Measurements from ENCODE around the gene UBASH3A.

The UBASH3A gene

GRCh38 chr21:42366292-42367010, 37.3 kb upstream of the UBASH3A start, which contains the start of gene TFF1:
TFF1 (minus strand) TSS chr21:42366535; CDS start chr21:42366495, 40 bp downstream.
- H3K4me3 ChIP-seq (replicated peaks; ENCODE audit: low read depth, low read length) = no peak within 1 kb of the TSS
- no peak for DNase-seq (ENCODE audit: low read depth)
- TF ChIP-seq, protein P1, sequence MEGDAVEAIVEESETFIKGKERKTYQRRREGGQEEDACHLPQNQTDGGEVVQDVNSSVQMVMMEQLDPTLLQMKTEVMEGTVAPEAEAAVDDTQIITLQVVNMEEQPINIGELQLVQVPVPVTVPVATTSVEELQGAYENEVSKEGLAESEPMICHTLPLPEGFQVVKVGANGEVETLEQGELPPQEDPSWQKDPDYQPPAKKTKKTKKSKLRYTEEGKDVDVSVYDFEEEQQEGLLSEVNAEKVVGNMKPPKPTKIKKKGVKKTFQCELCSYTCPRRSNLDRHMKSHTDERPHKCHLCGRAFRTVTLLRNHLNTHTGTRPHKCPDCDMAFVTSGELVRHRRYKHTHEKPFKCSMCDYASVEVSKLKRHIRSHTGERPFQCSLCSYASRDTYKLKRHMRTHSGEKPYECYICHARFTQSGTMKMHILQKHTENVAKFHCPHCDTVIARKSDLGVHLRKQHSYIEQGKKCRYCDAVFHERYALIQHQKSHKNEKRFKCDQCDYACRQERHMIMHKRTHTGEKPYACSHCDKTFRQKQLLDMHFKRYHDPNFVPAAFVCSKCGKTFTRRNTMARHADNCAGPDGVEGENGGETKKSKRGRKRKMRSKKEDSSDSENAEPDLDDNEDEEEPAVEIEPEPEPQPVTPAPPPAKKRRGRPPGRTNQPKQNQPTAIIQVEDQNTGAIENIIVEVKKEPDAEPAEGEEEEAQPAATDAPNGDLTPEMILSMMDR (IDR thresholded peaks at IDR 0.05; ENCODE audit: low read length, missing control alignments) = no peak

- DNase-seq (ENCODE audit: low read depth) = no peak
- TF ChIP-seq, protein P1 (IDR thresholded peaks at IDR 0.05; ENCODE audit: low read length, missing control alignments) = no peak
- no peak overlapping the region for H3K4me3 ChIP-seq (replicated peaks; ENCODE audit: low read depth, low read length)
These were observed 36.1 kb upstream of the UBASH3A start for GRCh38 chr21:42367367-42368165.

- TF ChIP-seq, protein P1 (IDR thresholded peaks at IDR 0.05; ENCODE audit: low read length, missing control alignments) = no peak
- no peak overlapping the region for H3K4me3 ChIP-seq (replicated peaks; ENCODE audit: low read depth, low read length)
- no peak for DNase-seq (ENCODE audit: low read depth)
These were observed 33.9 kb upstream of the UBASH3A start for GRCh38 chr21:42369821-42370220.

- no peak for DNase-seq (ENCODE audit: low read depth)
- H3K4me3 ChIP-seq (replicated peaks; ENCODE audit: low read depth, low read length) = no peak overlapping the region
- TF ChIP-seq, protein P1 (IDR thresholded peaks at IDR 0.05; ENCODE audit: low read length, missing control alignments) = no peak
These were observed 32.6 kb upstream of the UBASH3A start for GRCh38 chr21:42370894-42371654.

DNA sequence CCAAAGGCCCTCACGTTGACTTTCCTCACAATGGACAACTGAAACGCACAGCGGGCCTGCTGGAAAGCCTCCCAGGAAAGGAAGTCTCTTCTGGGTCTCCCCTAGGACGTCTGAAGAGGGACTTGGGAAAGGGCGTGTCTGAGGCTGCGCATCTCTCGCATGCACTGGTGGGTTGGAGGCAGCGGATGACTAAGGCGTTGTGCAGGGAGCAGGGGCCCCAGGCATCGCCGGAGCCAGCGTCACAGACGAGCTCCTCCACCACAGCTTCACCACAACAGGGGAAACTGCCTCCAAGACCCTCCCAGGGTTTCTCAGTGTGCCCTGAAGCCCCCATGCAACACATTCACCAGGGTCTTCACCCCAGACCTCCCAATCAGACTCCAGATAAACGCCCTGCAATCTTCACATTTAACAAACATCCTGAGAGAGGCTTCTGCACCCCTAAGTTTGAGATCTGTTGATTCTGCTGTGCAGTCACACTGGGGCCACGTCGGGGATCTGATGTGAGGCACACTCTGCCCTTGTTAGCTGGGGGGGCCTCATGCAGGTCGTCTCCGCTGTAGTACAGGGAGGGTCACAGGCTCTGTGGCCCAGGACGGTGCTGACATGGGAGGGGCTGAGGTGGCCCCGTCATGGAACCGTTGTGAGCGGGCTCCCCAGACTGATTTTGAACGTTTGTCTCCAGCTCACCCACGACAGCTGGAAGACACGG, 30.4 kb upstream of the UBASH3A start:
- DNase-seq (ENCODE audit: low read depth) = no peak

More for the DNA sequence above, 30.4 kb upstream of the UBASH3A start:
- TF ChIP-seq, protein P1 (IDR thresholded peaks at IDR 0.05; ENCODE audit: low read length, missing control alignments) = no peak
- no peak overlapping the region for H3K4me3 ChIP-seq (replicated peaks; ENCODE audit: low read depth, low read length)

Measured in fibroblast of pulmonary artery (primary cell).